HG02870 (cell line): ENCODE data around the gene CNPY1.

Source experiments
- ATAC-seq: cut with Tn5 transposase; IDR thresholded peaks from one replicate; pipeline ENCODE4 v1.9.1; 2021; ENCODE audit warnings: mild to moderate bottlenecking, moderate library complexity; ENCODE audit not compliant: unreplicated experiment

The CNPY1 gene

DNA sequence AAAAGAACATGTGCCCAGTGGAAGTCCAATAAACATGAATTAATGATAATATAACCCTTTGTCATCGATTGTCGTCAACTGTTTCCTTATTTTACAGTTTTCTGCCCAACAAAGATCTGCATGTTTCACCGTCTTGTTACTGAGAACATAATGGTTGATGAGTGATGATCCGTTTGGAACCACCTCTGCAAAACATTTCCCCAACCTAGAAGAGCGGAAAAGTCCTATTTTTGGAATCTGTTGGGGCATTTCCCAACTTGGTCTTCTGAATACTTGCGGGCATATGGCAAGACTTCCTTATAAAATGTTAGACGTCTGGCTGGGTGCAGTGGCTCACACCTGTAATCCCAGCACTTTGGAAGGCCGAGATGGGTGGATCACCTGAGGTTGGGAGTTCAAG is 32.1 kb downstream of the CNPY1 start:
- ATAC-seq, result no peak

DNA sequence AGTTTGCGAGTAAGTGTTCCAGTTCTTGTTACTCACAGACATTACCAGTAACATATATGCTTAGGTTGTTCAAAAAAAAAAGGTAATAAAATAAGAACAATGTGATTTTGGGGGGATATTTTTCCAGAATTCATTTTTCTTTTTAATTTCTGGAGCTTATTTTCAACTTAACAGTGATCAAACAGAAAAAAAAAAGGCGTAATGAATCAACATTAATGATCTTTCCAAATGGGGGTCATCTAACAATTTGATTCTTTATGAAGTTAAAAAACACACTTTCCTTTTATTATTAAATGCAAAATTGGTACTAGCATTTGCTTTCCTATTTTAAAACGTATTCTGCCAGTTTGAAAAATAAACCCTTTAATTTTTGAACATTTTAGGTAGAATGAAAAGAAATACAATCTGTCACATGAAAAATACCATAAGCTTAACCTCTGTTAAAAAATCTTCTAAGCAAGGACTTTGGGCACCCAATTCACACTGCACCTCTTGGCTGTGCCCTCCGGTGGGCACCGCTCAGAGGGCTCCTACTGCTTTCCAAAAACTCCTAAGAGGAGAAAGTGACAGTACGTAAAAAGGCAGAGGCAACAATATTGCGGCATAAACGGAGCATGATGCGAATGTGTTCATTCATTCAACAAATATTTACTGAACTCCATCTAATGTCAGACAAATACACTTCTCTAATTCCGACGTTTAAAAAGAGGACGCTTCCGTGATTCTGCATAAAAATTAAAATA is 32.6 kb downstream of the CNPY1 start:
- ATAC-seq, result no peak

DNA sequence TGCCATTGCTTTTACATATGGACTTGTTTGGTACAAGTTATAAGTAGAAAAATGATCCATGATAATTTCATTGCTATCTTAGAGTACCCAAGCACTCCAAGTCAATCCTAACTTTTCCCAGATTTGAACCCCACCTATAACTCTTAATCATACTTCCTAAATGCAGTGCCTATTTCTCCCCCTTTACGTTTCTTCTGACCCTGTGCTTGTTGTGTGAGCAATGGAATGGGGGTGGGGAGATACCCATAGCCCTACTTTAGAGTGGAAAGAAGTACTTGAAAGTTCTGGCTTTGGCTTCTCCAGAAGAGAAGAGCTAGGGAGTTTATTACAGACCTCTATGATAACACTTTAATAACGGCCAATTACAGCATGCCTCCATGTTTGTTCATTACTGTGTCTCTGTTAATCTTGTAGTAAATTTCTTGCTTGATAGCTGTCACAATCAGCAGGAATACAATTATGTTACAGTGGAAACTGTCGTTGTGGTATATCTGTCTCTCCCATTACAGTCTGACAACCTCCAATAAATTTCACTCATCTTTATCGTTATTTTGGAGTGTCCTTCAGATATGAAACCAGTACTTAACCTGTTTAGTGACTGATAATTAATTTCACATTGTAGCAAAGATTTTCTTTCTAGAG is 34.0 kb downstream of the CNPY1 start:
- ATAC-seq, result no peak

DNA sequence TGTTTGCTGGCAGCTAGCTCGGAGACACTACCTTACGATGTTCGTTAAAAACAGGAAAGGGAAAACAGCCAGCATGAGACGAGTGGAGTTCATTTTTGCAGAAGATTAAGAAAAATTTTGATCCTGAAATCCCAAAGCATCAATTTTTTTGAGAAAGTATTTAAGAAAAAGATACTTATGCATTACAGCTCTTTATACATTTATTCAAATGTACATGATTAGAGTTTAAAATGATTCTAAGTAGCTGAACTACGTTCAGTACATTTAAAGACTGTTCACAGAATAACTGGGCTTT is 34.7 kb downstream of the CNPY1 start:
- no peak for ATAC-seq

DNA sequence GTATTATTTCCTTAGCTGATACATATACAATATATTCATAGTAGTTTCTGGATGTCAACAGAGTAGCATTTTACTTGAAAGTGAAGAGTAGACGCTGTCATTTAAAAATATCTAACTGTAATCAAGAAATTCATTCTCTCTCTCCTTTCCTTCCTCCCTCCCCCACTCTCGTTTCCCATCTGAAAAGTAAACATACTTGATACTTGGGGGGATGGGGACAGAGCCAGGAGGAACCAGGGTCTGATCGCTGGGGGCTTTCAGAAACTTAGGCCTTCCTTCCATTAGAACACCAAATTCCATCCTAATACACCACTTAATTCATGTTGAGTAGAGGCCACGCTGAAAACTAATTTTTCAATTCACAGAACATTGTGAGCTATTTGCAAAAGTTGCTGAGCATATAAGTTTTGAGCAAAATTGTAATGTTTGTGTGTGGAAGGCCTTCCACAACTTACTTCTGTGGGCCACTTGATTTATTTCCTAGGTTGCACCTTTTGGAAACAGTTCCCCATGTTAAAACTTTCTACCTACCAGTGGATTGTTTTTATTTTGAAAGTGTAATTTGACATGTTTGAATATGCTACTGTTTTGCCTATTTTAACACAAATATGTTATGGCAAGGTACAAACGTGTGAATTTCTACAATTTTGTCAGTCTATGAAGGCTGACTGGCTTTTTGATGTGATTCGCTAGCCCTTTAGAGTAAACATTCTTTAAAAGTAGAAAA is 35.2 kb downstream of the CNPY1 start:
- no peak for ATAC-seq

DNA sequence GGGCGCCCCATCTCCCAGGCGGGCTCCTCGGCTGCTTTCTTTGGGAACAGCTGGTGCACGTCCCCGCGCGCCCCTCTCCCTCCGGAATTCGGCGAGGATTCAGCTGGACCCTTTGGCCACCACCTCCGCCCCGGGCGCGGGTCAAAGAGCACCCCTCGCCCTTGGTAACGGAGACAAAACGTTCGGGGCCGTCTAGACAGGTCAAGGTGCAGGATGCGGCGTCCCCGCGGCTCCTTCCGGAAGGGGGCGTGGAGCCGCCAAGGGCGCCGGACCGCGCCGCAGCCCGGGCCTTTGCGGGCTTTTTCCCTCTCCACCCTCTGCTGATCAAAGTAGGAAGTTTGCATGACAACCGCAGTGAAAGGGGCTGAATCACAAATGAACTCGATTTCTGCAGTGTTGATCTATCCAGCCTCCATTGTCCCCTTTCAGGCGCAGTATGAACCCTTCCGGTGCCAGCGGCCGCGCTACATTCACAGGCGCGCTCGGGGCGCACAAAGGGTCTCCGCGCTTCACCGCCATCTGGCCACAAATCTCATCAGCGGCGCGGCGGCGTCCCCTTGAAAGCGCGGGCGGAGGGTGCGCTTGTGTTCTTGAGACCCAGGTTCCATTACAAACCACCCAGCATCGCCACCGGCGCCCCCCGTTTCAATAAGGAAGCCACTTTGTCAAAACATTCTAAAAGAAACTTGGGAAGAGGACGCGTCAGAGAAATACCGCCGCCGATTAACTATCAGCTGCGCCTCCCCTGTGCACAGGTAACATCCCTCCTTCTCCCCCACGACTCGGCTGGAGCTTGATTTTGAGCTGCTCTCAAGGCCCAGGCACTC is 36.4 kb downstream of the CNPY1 start:
- no peak for ATAC-seq

DNA sequence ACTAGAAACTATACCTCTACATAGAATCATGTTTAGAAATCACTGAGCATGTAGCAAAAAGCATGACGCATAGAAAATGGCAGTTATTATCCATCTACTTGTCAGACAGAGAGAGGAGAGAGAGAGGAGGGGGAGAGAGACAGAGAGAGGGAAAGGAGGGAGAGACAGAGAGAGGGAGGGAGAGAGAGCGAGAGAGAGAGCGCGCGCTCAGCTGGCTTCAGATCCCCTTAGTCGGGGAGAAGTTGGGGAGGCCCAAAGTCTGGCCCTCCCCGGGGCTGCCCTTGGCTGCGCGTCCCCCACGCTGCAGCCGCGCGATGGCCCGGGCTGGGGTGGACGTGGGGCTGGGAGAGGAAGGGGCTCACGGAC is 37.0 kb downstream of the CNPY1 start:
- ATAC-seq, result no peak

DNA sequence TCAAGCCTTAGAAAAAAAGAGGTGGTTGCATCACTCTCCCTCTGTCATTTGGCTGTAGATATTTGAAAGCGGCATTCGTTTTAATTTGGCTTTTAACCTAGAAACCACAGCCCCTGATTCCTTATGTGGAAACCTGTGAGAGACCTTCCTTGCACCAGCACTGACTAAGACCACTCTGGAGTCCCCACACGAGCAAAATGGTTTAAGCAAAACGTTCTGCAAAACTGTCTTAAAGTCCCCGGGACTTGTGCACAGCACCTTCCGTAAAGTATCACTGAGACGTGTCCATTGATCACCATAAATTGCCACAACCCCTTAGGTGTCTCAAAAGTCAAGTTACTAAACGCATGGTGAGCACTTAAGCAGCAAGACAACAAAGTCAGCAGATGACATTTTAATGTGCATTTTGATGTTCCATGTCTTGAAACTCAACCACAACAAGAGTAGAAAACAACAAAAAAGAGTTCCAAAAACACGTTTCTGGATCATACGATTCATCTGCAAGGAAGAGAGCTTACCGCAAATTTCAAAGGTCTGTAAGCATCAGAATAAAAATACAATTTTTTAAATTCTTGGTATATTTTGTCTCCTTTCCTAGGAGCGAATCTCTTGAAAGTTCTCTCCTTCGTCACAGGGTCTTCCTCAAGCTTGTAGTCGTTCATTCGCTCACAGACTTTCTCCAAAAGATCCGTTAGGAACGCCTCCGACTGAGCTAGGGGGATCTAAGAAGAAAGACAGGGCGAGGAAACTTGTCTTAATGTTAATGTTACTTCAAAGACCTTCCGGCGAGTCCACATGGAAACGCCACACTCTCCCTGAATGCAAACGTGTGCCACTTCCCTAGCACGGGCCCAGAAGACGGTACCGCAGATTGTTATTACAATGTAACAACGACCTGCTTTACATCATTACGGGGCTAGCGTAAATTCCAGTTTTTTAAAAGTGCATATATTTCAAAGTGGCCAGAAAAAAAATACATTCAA is 37.7 kb downstream of the CNPY1 start:
- no peak for ATAC-seq

DNA sequence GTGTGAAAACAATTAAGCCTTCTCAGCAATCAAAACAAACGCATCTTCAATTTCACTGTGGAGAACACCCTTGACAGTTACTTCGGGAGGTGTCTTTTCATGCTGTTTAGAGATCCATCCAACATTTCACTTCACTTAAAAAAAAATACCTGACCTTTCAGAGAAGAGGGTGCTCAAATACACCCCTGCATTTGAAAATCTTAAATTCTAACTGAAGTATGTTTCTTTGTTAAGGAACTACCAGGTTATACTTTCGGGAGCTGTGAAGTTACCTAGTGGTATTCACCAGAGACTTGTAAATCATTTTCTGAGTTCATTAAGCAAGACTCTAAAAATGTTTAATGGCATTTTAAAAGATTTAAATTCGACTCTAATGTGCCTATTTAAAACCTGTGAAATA is 38.8 kb downstream of the CNPY1 start:
- no peak for ATAC-seq

DNA sequence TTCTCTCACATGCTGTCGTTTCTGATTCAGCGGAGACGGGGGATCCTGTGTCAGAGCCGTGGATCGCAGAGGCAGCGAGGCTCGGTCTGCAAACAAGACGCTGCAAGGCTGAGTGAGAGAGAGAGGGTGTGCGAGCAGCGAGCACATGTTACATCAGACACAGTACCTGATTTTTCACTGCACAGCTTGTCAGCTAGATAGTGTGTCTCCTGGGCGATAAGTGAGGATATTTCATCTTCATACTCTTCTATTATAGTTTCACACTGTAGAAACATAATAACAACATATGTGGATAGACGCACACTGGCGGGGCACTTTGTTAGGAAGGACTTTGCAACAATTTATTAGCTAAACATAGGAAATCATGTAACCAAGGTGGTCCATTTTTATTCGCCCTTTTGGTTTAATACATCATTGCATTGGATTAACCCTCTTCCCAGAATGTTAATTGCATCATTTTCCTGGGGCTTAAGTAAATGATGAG is 39.5 kb downstream of the CNPY1 start:
- ATAC-seq, result no peak

DNA sequence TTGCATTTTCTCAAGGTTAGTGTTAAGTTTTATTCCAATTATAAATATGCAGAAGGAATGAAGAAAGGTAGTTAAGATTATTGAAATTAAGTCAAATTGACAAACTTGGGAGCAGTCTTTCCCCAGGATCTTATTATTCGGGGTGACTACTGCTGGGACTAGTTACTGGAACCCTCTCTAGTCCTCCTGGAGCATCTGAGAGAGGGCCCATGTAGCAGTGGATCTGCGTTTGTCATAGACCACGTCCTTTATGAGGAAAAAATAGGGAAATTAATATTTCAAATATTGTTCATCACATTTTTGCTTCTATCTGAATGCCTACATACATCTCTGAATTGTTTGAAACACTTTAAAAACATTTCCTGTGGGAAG is 41.0 kb downstream of the CNPY1 start:
- ATAC-seq, result no peak

DNA sequence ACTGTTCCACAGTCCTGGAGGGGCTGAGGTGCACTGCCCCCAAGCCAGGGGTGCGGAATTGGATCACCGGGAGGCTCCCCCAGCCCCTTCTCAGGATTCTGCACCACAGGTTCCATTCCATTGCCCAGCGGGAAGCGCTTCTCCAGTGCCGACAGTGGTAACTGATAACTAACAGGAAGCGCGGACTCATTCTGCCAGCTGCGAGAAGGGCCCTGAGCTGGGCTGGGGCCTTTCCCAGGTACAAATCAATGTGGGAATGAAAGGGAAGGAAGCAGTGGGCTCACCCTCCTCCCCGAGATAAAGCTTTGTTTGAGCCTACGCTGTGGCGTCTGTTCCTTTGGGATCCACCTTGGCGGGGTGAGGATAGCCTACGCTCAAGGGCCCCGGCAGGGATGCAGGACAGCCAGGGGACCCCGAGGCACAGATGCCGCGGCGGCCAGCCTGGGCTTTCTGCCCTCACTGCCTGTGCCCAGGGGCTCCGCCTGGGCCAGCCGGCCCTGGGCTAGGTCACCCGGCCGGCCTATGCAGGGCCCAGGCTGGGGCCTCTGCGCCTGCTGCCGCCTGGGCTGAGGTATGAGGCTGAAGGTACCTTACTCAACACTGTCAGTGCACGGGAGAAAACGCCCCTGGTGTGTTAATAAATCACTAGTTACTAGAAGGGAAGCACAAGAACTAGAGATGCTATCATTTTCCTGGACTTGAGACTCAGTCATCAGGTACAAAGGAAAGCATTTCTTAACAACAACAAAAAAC is 49.0 kb downstream of the CNPY1 start:
- no peak for ATAC-seq

DNA sequence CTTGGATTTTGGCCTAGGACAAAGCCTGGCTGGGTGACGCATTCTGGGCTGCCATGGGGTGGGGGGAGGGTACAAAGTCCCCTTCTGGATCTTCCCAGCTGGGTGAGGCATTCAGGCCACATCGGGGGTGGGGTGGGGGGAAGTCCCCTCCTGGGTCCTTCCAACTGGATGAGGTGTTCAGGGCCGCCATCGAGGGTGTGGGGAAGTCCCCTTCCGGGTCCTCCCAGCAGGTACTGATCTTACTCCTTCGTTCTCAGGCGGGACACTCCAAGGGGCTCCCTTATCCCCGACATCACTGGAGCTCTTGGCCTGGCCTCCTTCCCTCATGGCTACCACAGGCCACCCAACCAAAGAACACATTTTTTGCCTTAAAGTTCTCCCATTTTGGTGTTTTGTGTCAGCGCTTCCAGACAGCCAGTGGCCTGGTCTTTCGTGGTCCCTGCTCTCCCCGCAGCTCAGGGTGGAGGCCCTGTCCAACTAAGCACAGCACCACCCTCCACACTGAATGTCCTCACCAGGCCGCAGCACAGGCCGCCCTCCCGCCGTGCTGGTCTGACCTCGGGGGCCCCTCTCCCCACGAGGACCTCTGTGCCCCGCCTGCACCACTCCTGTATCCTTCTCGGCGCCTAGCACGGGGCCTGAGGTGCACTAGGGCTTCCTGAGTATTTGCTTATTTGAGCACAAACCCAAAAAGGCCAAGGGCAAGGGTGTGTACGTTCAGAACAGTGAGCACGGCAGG is 49.9 kb downstream of the CNPY1 start:
- no peak for ATAC-seq

DNA sequence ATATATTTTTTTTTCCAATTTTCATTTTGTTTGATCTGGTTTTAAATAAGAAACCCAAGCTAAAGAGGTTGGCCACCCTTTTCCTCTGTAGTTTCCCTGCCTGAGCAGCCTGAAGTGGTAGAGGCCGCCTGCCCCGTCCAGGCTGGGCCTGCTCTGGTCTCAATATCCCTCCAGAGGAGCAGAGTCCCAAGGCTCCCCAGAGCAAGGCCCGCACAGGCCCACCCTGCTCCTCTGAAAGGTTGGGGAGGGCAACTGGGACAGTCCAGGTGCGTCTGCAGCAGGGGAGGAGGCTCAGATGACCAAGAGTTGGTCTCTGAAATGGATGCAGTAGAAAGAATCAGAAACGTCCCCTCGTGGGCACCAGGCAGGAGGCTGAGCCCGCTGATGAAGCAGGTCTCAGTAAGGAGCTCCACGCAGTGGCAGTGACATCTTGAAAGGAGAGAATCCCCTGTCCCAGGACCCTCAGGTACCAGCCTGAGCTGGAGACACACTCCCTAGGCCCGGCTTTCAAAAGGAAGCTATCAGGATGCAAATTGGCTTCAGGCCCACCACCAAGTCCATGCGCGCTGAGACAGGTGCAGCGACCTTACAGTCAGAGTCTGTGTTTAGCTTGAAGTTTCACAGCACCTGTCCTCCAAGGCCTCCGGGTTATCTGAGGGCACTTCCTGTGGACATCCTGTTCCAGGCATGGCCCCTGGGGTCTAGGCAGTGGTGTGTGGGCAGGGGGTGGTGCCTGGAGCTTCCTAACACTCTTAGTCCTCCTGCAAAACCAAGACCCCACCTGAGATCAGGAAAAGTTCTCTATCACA is 50.7 kb downstream of the CNPY1 start:
- ATAC-seq, result no peak

DNA sequence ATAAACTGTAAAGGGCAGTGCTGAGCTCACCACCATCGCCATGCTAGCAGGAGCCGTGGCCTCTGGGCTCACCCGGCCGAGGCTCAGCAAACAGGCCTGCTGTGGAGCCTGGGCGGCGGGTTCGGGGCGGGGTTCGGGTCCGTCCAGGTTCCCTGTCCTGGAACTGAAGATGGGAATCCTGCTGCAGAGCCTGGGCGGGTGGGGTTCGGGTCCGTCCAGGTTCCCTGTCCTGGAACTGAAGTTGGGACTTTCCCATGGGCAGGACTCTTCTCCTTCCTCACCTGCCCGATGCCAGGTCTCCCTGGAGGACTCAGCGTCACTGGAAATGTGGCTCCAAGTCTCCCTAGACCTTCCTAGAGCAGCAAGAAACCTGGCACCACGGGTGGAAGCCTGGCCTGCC is 51.8 kb downstream of the CNPY1 start:
- ATAC-seq, result no peak

DNA sequence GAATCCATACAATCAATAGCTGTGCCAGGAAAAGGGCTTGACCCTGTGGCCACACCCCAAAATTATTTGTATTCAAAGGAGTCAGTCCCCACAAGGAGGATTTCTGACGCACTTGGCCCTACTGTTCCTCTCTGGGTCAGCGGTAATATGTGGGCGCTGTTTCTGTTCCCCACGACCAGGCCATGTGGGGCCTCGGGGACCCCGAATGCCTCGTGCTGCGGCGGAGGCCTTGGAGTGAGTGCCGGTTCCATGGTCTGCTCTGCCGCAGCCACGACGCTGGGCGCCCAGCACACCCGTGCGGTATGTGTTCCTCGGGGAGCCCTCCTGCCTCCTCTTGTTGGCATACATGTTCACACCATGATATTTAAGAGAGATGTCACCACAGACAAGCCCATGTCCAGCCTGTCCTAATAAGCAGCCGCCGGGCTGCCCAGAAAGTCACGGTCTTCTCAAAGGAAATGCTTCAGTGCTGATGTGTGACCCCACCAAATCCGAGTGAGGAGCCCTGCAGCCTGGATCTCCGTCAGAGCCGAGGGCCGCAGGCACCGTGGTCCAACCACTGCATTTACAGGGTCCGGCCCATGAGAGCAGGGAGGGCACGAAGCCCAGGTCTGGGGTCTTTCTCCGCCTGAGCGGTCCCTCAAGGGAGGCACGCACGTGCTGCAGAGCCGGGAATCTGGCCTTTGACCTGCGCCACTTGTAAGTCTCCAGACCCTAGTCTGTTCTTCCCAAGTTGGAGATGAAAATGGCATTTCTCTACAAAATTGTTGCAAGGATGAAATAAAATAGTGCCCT is 52.4 kb downstream of the CNPY1 start:
- no peak for ATAC-seq

DNA sequence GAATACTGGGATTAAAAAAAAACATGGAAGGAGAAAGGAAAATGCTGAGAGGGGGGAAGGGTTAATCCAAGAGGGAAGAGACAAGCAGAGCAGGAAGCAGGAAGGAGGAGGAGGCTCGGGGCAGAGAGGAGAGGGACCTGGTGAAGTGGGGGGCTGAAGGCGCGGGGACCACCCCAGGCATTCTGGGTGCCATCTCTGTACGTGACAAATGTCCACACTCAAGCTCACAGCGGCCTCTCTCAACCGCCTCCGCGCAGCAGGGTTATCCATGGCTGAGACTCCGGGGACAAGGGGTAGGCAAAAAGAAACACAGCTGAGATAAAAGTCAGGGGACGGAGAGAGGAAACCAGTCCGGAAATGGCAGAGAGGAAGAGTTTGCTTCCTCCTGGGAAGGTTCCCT is 54.5 kb downstream of the CNPY1 start:
- no peak for ATAC-seq
